ENCODE data around the gene FOXJ3.

FOXJ3 gene

GRCh38 chr1:42128499-42128898 is 206.5 kb downstream of the FOXJ3 start:
- Histone ChIP-seq H3K9me3 (ENCODE audit: control insufficient read depth, insufficient read depth, low read depth, low read length) (no peaks in the 10 kb centered on the region), H3K27ac (ENCODE audit: extremely low read depth, low read depth, low read length) (no peak overlapping the region), H3K36me3 (ENCODE audit: control insufficient read depth in 2 of 2, insufficient read depth in 1 of 2, low read length in 2 of 2) (no peaks in the 10 kb centered on the region), H3K4me3 (ENCODE audit: low read depth, low read length) (no peak overlapping the region), H3K4me1 (ENCODE audit: control insufficient read depth, insufficient read depth, low read length) (no peaks in the 10 kb centered on the region)
- no peak for TF ChIP-seq HIC1 (tag by site-specific recombination; IDR thresholded peaks at IDR 0.05)
- POLR2A ChIA-PET: no interaction called here
- CTCF ChIA-PET: no interaction called here

GRCh38 chr1:42127767-42128166 is 207.3 kb downstream of the FOXJ3 start:
- no peaks in the 10 kb centered on the region for H3K36me3 ChIP-seq (ENCODE audit: control insufficient read depth in 2 of 2, insufficient read depth in 1 of 2, low read length in 2 of 2)
- H3K4me1 ChIP-seq (ENCODE audit: control insufficient read depth, insufficient read depth, low read length): no peaks in the 10 kb centered on the region
- no peaks in the 10 kb centered on the region for H3K9me3 ChIP-seq (ENCODE audit: control insufficient read depth, insufficient read depth, low read depth, low read length)
- CTCF ChIA-PET: no interaction called here
- POLR2A ChIA-PET: no interaction called here
- H3K4me3 ChIP-seq (ENCODE audit: low read depth, low read length): no peak overlapping the region
- no peak overlapping the region for H3K27ac ChIP-seq (ENCODE audit: extremely low read depth, low read depth, low read length)
- TF ChIP-seq ZNF202 (tag by site-specific recombination; IDR thresholded peaks at IDR 0.05; ENCODE audit: borderline replicate concordance) (no peak), ZNF426 (tag by site-specific recombination; IDR thresholded peaks at IDR 0.05) (no peak), ZNF830 (tag by site-specific recombination; IDR thresholded peaks at IDR 0.05; ENCODE audit: low read depth) (no peak), ZNF24 (tag by site-specific recombination; IDR thresholded peaks at IDR 0.05) (no peak), ZNF223 (tag by site-specific recombination; IDR thresholded peaks at IDR 0.05) (no peak), ZFP41 (tag by site-specific recombination; IDR thresholded peaks at IDR 0.05; ENCODE audit: borderline replicate concordance) (no peak), ZNF530 (tag by site-specific recombination; IDR thresholded peaks at IDR 0.05; ENCODE audit: low read depth) (no peak), KLF1 (tag by site-specific recombination; IDR thresholded peaks at IDR 0.05) (no peak), ZNF558 (tag by site-specific recombination; IDR thresholded peaks at IDR 0.05) (no peak), ZNF140 (tag by site-specific recombination; IDR thresholded peaks at IDR 0.05) (no peak)

Data from HEK293 (cell line).